COLO829 (cell line): ENCODE results near the gene SLC6A9.
A peak's percentile ranks its signal among the peaks of the same experiment; 100 is the strongest.

ENCODE experiments used
- DNase-seq: peaks from one replicate; pipeline ENCODE4 v3.0.0; 2012; ENCODE audit warnings: low spot score

The SLC6A9 gene

GRCh38 chr1:43969746-43970466 is 61.4 kb downstream of the SLC6A9 start, which contains the start of gene DPH2:
TSS of gene DPH2 (plus strand) at chr1:43970010. CDS start at chr1:43970176, 166 bp downstream.
- peak; percentile 96 for DNase-seq

GRCh38 chr1:43969416-43969745 is 61.9 kb downstream of the SLC6A9 start:
- no peak for DNase-seq

GRCh38 chr1:43968348-43968948 is 62.8 kb downstream of the SLC6A9 start:
- DNase-seq, result peak; percentile 36

GRCh38 chr1:43965316-43965715 is 65.9 kb downstream of the SLC6A9 start:
- no peak for DNase-seq

- no peak for DNase-seq
Measured at GRCh38 chr1:43963890-43964289, 67.4 kb downstream of the SLC6A9 start.

- no peak for DNase-seq
Measured at GRCh38 chr1:43963006-43963405, 68.3 kb downstream of the SLC6A9 start.

GRCh38 chr1:43962324-43962723 is 68.9 kb downstream of the SLC6A9 start:
- no peak for DNase-seq

GRCh38 chr1:43961692-43962091 is 69.6 kb downstream of the SLC6A9 start:
- DNase-seq, result no peak

- DNase-seq, result no peak
Measured at GRCh38 chr1:43960798-43961197, 70.5 kb downstream of the SLC6A9 start.

- no peak for DNase-seq
Measured at GRCh38 chr1:43958351-43959255, 72.7 kb downstream of the SLC6A9 start.

- DNase-seq, result no peak
Measured at GRCh38 chr1:43957407-43958040, 73.7 kb downstream of the SLC6A9 start.

- no peak for DNase-seq
Measured at GRCh38 chr1:43956234-43956633, 75.0 kb downstream of the SLC6A9 start.

- DNase-seq, result no peak
Measured at GRCh38 chr1:43954036-43954435, 77.2 kb downstream of the SLC6A9 start.

- no peak for DNase-seq
Measured at GRCh38 chr1:43953361-43953760, 77.9 kb downstream of the SLC6A9 start.

GRCh38 chr1:43952731-43953346 is 78.4 kb downstream of the SLC6A9 start:
- DNase-seq, result no peak

- no peak for DNase-seq
Measured at GRCh38 chr1:43951021-43951985, 80.0 kb downstream of the SLC6A9 start.

- DNase-seq, result no peak
Measured at GRCh38 chr1:43949678-43950077, 81.6 kb downstream of the SLC6A9 start.

- no peak for DNase-seq
Measured at GRCh38 chr1:43947874-43948437, 83.3 kb downstream of the SLC6A9 start.

GRCh38 chr1:43947061-43947873 is 84.0 kb downstream of the SLC6A9 start:
- no peak for DNase-seq
